GM11168 (cell line): ENCODE data around the gene ZFAND3.
"Not testable (repeated sequence)": the region's sequence is repeated elsewhere in the genome, so short reads cannot be mapped to it uniquely, and the experiment has no call there.

Experiments
- in situ Hi-C: fragments of 300-500 bp; cut with MboI; formaldehyde crosslinking; loops from one replicate; pipeline ENCODE4 v1.12.0; 2022; ENCODE audit warnings: low sequenced_read_pairs; ENCODE audit not compliant: unreplicated experiment

ZFAND3 gene

GRCh38 chr6:37962481-37963080 lies 143.1 kb downstream of the ZFAND3 start:
- in situ Hi-C loops: not testable (repeated sequence)

DNA sequence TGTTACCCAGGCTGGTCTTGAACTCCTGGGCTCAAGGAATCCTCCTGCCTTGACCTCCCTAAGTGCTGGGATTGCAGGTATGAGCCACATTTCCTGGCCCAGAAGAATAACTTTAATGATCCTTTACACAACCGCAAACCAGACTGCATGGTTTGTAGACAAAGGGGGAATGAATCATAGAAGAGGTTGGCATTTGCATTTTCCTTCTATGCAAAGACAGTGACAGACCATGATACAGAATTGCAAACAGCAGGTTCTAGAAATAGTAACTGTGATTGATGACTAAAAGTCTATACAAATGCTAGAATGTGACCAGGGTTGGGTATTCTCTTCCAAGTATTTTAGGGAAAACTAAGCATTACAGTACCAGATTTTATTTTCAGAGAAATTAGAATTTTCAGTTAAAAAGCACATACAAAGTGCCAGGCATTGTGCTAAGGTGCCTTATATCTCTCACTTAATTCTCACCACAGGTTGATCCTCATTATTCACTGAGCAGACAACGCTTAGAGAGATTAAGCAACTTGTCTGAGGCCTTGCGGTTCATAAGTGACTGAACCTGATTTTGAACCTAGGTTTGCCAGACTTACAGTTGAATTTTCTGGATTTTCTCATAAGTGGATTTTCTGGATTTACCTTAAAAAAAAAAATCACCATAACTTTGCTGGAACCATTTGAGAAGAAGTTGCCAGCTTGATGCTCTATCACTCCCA lies 146.6 kb downstream of the ZFAND3 start:
- in situ Hi-C loops: no loop called here

GRCh38 chr6:37966801-37967200 lies 147.3 kb downstream of the ZFAND3 start:
- in situ Hi-C loops: no loop called here

DNA sequence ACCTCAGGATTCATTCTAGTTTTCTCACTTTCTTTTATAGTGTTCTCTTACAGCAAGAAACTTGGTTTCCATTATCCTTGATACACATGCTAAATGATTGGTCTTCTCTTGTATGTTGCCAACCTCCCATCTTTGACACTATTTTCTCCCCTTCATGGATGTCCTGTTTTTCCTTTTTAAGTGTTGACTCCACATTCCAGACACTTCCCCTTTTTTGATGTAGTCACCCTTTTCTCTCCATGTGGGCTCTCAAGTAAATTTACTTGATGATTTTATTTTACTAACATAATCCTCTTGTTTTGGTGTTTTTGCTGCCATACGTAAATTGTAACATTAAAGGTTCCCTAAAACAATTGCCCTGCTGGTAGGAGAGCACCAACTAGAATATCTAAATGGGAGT lies 148.1 kb downstream of the ZFAND3 start:
- in situ Hi-C loops: no loop called here

DNA sequence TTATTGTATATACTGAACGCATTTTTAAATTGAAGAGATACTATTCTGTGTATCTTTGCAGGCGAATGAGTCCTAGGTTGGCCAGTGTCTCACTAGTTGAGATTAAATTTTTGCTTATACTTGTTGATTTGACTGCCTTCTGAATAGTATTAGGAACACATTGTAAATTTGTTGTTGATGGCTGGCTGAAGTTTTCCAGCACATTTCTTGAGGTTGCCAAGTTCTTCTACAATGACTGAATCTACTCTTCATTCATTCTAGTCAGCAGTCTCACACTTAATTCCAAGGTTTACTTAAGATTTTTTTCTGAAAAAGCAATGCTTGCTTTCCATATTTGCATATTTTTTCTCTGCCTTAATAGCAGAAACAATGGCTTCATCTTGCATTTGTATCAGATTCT lies 151.7 kb downstream of the ZFAND3 start:
- in situ Hi-C loops: no loop called here

- in situ Hi-C loops: no loop called here
Measured at GRCh38 chr6:37971711-37972390, 152.3 kb downstream of the ZFAND3 start.

- in situ Hi-C loops: no loop called here
Measured at GRCh38 chr6:37972994-37973757, 153.6 kb downstream of the ZFAND3 start.

- in situ Hi-C loops: no loop called here
Measured at GRCh38 chr6:37974381-37974780, 154.9 kb downstream of the ZFAND3 start.

GRCh38 chr6:37974943-37975342 lies 155.4 kb downstream of the ZFAND3 start:
- in situ Hi-C loops: no loop called here

DNA sequence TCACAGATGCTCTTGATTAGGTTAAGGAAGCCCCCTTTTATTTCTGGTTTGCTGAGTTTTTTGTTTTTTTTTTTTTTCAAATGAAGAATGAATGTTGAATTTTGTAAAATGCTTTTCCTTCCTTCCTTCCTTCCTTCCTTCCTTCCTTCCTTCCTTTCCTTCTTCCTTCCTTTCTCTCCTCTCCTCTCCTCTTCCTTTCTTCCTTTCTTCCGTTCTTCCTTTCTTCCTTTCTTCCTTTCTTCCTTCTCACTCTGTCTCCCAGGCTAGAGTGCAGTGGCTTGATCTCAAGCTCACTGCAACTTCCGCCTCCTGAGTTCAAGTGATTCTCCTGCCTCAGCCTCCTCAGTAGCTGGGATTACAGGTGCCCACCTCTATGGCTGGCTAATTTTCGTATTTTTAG lies 158.2 kb downstream of the ZFAND3 start:
- in situ Hi-C loops: no loop called here

- in situ Hi-C loops: no loop called here
Measured at GRCh38 chr6:37979392-37980221, 160.1 kb downstream of the ZFAND3 start.

DNA sequence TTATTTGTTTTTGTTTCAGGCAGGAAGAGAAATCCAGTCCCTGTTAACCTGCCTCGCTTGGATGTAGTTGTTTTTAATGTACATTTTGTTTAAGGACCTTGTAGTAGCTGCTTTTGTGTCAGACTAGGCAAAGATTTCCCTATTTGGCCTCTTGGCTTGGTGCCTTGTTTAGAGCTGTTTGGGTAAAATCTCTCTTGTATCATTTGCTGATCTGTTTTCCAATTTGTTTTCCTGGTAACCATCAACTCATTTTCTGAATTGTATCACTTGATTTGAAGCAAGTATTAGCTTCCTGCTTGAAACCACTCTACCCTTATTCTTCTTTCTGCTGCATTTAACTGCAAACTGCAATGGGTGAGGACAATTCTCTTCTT lies 160.7 kb downstream of the ZFAND3 start:
- in situ Hi-C loops: no loop called here

GRCh38 chr6:37981626-37982025 lies 162.1 kb downstream of the ZFAND3 start:
- in situ Hi-C loops: no loop called here

DNA sequence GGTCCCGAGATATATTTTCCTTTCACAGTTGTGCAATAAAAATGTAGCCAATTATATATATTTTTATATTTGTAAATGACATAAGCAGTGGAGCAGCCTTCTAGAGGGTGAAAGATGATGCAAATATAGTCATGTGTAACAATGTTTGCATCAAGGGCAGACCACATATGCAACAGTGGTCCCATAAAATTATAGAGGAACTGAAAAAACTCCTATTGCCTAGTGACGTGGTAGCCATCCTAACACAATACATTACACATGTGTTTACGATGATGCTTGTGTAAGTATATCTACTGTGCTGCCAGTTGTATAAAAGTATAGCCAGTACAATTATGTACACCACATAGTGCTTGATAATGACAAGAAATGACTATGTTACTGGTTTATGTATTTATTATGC lies 162.8 kb downstream of the ZFAND3 start:
- in situ Hi-C loops: no loop called here

- in situ Hi-C loops: no loop called here
Measured at GRCh38 chr6:37983720-37984501, 164.4 kb downstream of the ZFAND3 start.

GRCh38 chr6:37984578-37984977 lies 165.1 kb downstream of the ZFAND3 start:
- in situ Hi-C loops: no loop called here

DNA sequence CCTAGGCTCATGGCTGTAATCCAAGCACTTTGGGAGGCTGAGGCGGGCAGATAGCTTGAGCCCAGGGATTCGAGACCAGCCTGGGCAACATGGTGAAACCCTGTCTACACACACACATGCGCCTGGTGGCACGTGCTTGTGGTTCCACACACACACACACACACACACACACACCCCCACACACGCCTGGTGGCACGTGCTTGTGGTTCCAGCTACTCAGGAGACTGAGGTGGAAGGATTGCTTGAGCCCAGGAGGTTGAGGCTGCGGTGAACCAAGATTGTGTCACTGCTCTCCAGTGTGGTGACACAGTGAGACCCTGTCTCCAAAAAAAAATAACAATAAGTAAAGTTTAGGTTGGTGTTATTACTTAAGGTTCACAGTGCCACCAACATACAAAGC lies 165.8 kb downstream of the ZFAND3 start:
- in situ Hi-C loops: no loop called here

DNA sequence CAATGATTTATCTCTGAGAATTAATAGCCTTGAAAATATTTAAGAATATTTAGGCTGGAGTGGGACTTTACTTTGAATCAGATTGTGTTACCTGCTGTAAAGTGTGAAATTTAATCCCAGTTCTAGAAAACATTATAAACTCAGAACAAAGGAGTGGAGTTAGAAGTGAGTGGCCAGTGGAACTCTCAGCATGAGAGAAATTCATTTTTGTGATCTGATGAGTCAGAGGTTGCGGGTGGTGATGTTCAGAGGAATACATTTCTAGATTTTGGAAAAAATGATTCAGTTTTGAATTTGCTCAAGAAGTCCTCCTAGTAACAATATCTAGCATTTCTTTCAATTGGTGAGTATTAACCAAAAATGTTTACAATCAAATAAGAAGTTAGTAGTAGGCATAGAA lies 167.5 kb downstream of the ZFAND3 start:
- in situ Hi-C loops: no loop called here

DNA sequence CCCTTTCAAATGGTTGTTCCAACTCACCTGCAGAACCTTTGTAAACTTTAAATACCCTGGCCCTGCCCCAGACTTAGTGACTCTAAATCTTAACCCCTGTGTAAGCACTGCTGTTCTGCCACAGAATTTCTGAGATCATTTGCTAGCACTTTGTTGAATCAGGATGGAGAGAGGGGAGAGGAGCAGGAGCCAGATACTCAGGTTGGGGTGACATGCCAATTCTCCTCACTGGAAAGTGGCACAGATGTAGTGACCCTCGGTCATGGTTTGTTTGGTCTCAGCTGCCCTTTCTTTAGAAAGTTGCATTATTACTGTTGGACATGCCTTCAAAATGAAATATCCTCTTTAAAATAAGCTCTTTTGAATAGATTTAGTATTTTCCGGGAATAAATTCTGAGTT lies 168.0 kb downstream of the ZFAND3 start:
- in situ Hi-C loops: no loop called here
